ENCODE data around the gene UBE2D2. TPM values are rescaled to one million over a fixed set of nuclear protein-coding genes. Genes with fewer than 3 reads are reported as not detected.

Gene UBE2D2
- total and polyA plus RNA-seq, 10 of the 15 experiments (the other 5 are each of a cell fraction or from before 2014, with no cell fraction given): 58.6 to 245 (median 128) TPM

DNA sequence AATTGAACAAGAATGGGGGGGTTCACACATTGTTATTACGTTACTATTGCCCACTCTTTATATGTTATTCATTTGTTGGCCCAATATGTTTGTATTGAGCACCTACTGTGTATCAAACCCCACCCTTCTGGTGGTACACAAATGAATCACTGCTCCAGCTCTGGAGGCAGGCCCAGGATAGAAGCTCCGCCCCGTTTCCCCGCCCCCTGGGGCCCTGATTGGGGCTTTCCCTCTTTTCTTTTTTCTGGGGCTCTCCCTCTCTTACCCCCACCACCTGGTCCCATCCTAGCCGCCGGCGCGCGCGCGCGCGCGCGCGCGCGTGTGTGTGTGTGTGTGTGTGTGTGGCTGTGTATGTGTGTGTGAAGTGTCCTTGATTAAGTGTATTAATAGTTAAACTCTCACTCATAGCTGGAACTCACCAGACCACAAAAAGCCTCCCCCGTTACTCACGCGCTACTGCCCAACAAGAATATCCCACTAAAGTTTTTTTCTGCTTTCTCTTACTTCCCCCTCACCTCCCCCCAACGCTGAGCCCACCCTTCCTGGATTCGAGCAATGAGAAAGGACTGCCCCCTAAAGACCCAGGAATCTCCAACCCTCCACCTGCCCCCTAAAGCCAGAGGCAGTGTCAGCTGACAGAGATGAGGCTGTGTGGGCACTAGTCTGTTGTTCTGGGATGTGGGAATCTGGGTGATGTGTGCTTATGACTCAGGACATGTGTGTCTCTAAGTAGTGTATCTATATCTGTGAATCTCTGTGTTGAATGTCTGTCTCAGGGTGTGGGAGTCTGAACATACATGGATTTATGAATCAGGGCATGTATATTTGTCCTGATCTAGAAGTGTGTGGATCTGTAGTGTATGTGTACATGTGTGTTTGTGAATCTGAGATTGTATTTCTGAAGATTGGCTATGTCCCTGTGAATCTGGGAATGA lies 91.0 kb downstream of the UBE2D2 start:
- peaks cover 92% of the 10 kb centered on the region for H3K79me2 ChIP-seq (ENCODE audit: control insufficient read depth, insufficient read depth, low read length)
- H4K20me1 ChIP-seq (ENCODE audit: control insufficient read depth, insufficient read depth): 0 out of 2 replicates have a peak, but pooled peaks cover 4% of the 10 kb centered on the region
- H3K36me3 ChIP-seq (ENCODE audit: control insufficient read depth in 2 of 2, insufficient read depth in 2 of 2, low read length in 1 of 2): no peaks in the 10 kb centered on the region; a peak in 2 of 4 replicates
- in situ Hi-C loops (cut with MboI): no loop called here
- H3K4me1 ChIP-seq (ENCODE audit: control insufficient read depth, insufficient read depth, low read length): peaks cover 59% of the 10 kb centered on the region
- CTCF ChIA-PET: interaction anchor here (0.6 to 9.3 kb wide), 15 partner anchors 12 to 249 kb away, joined by 3 to 201 read pairs (median 4); no protein-coding TSS in a partner anchor
- FAIRE-seq (no peak), DNase-seq (ENCODE audit: low read depth, low spot score) (peak; percentile 85), ATAC-seq (peak; percentile 51)
- RAD21 ChIA-PET (ENCODE audit: unreplicated experiment): interaction anchor here (0.7 to 10.9 kb wide), 13 partner anchors 15 to 384 kb away, joined by 3 to 265 read pairs (median 3); no protein-coding TSS in a partner anchor
- no peaks in the 10 kb centered on the region for H3K27me3 ChIP-seq (replicated peaks in 1 of 2; ENCODE audit: control insufficient read depth in 2 of 2, insufficient read depth in 2 of 2, low read length in 1 of 2)
- no peaks in the 10 kb centered on the region for H3K9me3 ChIP-seq (replicated peaks; ENCODE audit: control insufficient read depth, insufficient read depth, low read length)
- no peak overlapping the region for H2AFZ ChIP-seq (ENCODE audit: control insufficient read depth, low read depth, low read length)
- intact Hi-C loops (cut with micrococcal nuclease; ENCODE audit: unreplicated experiment): loop anchor here (1.0 to 5.0 kb wide), 4 partner anchors 16 to 95 kb away; no protein-coding TSS in a partner anchor
- SMC1A ChIA-PET (ENCODE audit: uncharacterized antibody, unreplicated experiment): interaction anchor here (0.6 to 9.6 kb wide), 11 partner anchors 10 to 118 kb away, joined by 3 to 175 read pairs (median 5); no protein-coding TSS in a partner anchor
- peak overlapping the region; percentile 96 for H3K4me3 ChIP-seq
- peak overlapping the region; percentile 91 for H3K27ac ChIP-seq (ENCODE audit: control insufficient read depth, insufficient read depth)
- H3K4me2 ChIP-seq (ENCODE audit: control insufficient read depth, insufficient read depth): peak overlapping the region; percentile 98
- POLR2A ChIA-PET: interaction anchor here (0.6 to 6.8 kb wide), 17 partner anchors 8 to 487 kb away, joined by 3 to 127 read pairs (median 5); no protein-coding TSS in a partner anchor
- BruUV-seq (replicated peaks): TSS peak; percentile 86
- H3K9ac ChIP-seq (ENCODE audit: control insufficient read depth, insufficient read depth, low read length): peak overlapping the region; percentile 72
- WGBS (ENCODE audit: insufficient coverage, insufficient replicate concordance, low lambda C conversion rate, missing lambda C conversion rate): under 1% methylated on average over 22 of the region's 23 CpGs
- TF ChIP-seq, protein P1, sequence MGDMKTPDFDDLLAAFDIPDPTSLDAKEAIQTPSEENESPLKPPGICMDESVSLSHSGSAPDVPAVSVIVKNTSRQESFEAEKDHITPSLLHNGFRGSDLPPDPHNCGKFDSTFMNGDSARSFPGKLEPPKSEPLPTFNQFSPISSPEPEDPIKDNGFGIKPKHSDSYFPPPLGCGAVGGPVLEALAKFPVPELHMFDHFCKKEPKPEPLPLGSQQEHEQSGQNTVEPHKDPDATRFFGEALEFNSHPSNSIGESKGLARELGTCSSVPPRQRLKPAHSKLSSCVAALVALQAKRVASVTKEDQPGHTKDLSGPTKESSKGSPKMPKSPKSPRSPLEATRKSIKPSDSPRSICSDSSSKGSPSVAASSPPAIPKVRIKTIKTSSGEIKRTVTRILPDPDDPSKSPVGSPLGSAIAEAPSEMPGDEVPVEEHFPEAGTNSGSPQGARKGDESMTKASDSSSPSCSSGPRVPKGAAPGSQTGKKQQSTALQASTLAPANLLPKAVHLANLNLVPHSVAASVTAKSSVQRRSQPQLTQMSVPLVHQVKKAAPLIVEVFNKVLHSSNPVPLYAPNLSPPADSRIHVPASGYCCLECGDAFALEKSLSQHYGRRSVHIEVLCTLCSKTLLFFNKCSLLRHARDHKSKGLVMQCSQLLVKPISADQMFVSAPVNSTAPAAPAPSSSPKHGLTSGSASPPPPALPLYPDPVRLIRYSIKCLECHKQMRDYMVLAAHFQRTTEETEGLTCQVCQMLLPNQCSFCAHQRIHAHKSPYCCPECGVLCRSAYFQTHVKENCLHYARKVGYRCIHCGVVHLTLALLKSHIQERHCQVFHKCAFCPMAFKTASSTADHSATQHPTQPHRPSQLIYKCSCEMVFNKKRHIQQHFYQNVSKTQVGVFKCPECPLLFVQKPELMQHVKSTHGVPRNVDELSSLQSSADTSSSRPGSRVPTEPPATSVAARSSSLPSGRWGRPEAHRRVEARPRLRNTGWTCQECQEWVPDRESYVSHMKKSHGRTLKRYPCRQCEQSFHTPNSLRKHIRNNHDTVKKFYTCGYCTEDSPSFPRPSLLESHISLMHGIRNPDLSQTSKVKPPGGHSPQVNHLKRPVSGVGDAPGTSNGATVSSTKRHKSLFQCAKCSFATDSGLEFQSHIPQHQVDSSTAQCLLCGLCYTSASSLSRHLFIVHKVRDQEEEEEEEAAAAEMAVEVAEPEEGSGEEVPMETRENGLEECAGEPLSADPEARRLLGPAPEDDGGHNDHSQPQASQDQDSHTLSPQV (IDR thresholded peaks at IDR 0.05): no peak
- TF ChIP-seq FOXM1 (IDR thresholded peaks at IDR 0.05; ENCODE audit: low read depth, low read length) (no peak), BACH1 (IDR thresholded peaks at IDR 0.05; ENCODE audit: borderline replicate concordance) (no peak), CEBPB (IDR thresholded peaks at IDR 0.05; ENCODE audit: borderline replicate concordance in 1 of 2, low read depth in 2 of 2, low read length in 2 of 2) (no peak), POU2F2 (IDR thresholded peaks at IDR 0.05; ENCODE audit: borderline replicate concordance, low read depth, low read length) (peak; percentile 52; the same call in 1 of the 3 replicates), ASH2L (IDR thresholded peaks at IDR 0.05; ENCODE audit: borderline replicate concordance, low read depth) (no peak), BCL11A (IDR thresholded peaks at IDR 0.05; ENCODE audit: low read depth, low read length) (peak; percentile 76), SMARCA5 (IDR thresholded peaks at IDR 0.05) (no peak), IKZF2 (IDR thresholded peaks at IDR 0.05) (peak; percentile 94 to 96), SPI1 (IDR thresholded peaks at IDR 0.05; ENCODE audit: borderline replicate concordance, insufficient read depth, low read depth, low read length) (no peak), ZNF274 (IDR thresholded peaks at IDR 0.05; ENCODE audit: insufficient read depth, insufficient read length) (no peak), NFXL1 (IDR thresholded peaks at IDR 0.05; ENCODE audit: borderline replicate concordance) (no peak), POLR2A (IDR thresholded peaks at IDR 0.05; ENCODE audit: low read depth, low read length) (no peak), CEBPZ (IDR thresholded peaks at IDR 0.05; ENCODE audit: low read depth, low read length) (no peak), CHD1 (IDR thresholded peaks at IDR 0.05; ENCODE audit: low read depth, low read length) (no peak; the same call in 1 of the 2 replicates), PML (IDR thresholded peaks at IDR 0.05; ENCODE audit: low read length) (no peak)
